Calu3 (cell line): ENCODE results near the gene ABCC10. TPM values are rescaled to one million over a fixed set of nuclear protein-coding genes. Genes with fewer than 3 reads are reported as not detected.
"Not testable (repeated sequence)": the region's sequence is repeated elsewhere in the genome, so short reads cannot be mapped to it uniquely, and the experiment has no call there.

Source experiments
- BruUV-seq: library from RNA; stranded (reverse); fragments of 400-500 nt; replicated peaks from 2 replicates; lab custom pipeline; 2021; lab: Mats Ljungman, UMichigan
- CTCF ChIA-PET: fragments of 300-600 bp; sonication (Branson Sonifier 250); formaldehyde crosslinking; loops from one replicate; lab custom pipeline; 2022; ENCODE audit warnings: antibody characterized with exemption; lab: Charles Lee
- DNase-seq: peaks from one replicate; pipeline ENCODE4 v3.0.0; 2022
- H3K27ac Mint-ChIP-seq: one replicate; pipeline ENCODE4 v1.8.0; 2022; ENCODE audit warnings: mixed read lengths; ENCODE audit not compliant: unreplicated experiment
- H3K27me3 Mint-ChIP-seq: one replicate; pipeline ENCODE4 v1.8.0; 2022; ENCODE audit warnings: mixed read lengths; ENCODE audit not compliant: unreplicated experiment
- H3K36me3 Mint-ChIP-seq: one replicate; pipeline ENCODE4 v1.8.0; 2022; ENCODE audit warnings: mild to moderate bottlenecking, moderate library complexity, mixed read lengths; ENCODE audit not compliant: insufficient read depth, unreplicated experiment
- H3K4me1 Mint-ChIP-seq: one replicate; pipeline ENCODE4 v1.8.0; 2022; ENCODE audit warnings: mild to moderate bottlenecking, low read depth, mixed read lengths; ENCODE audit not compliant: unreplicated experiment
- H3K4me3 Mint-ChIP-seq: one replicate; pipeline ENCODE4 v1.8.0; 2022; ENCODE audit warnings: mild to moderate bottlenecking, low read depth, moderate library complexity, mixed read lengths; ENCODE audit not compliant: unreplicated experiment
- H3K9me3 Mint-ChIP-seq: one replicate; pipeline ENCODE4 v1.8.0; 2022; ENCODE audit warnings: low read depth, mixed read lengths; ENCODE audit not compliant: unreplicated experiment
- CTCF ChIP-seq: fragments of 200-600 bp; IDR thresholded peaks from one replicate; pipeline ENCODE4 v1.8.0; 2022; ENCODE audit warnings: antibody characterized with exemption; ENCODE audit not compliant: unreplicated experiment
- intact Hi-C: fragments of 100-400 bp; cut with micrococcal nuclease; formaldehyde crosslinking; loops from one replicate; pipeline ENCODE4 v1.10.0; 2022; ENCODE audit not compliant: unreplicated experiment
- total RNA-seq: library from RNA; stranded (reverse); gene quantifications from 2 replicates; pipeline ENCODE4 v1.2.3, GENCODE V29; 2022

The ABCC10 gene
- total RNA-seq, 1 experiment from 2014 or later: 53.0 TPM

GRCh38 chr6:43460032-43460431 is 32.7 kb downstream of the ABCC10 start:
- no peaks in the 10 kb centered on the region for H3K9me3 Mint-ChIP-seq
- BruUV-seq: no TSS peak
- no peak for TF ChIP-seq CTCF

GRCh38 chr6:43461936-43462335 is 34.6 kb downstream of the ABCC10 start:
- CTCF ChIA-PET: interaction anchor here (0.6 kb wide), 1 partner anchor 137 kb away, joined by 3 read pairs; no protein-coding TSS in a partner anchor
- intact Hi-C loops: no loop called here
- no peak for DNase-seq
- no peak overlapping the region for H3K27ac Mint-ChIP-seq
- peaks cover 59% of the 10 kb centered on the region for H3K27me3 Mint-ChIP-seq
- H3K9me3 Mint-ChIP-seq: no peaks in the 10 kb centered on the region
- no peak overlapping the region for H3K4me3 Mint-ChIP-seq
- BruUV-seq: no TSS peak
- peaks cover 2% of the 10 kb centered on the region for H3K36me3 Mint-ChIP-seq
- peaks cover 2% of the 10 kb centered on the region for H3K4me1 Mint-ChIP-seq
- no peak for TF ChIP-seq CTCF

More at GRCh38 chr6:43460032-43460431, 32.7 kb downstream of the ABCC10 start:
- DNase-seq: no peak
- no peak overlapping the region for H3K27ac Mint-ChIP-seq
- H3K36me3 Mint-ChIP-seq: peaks cover 21% of the 10 kb centered on the region
- CTCF ChIA-PET: interaction anchor here (0.5 to 0.9 kb wide), 4 partner anchors 11 to 612 kb away, joined by 3 to 8 read pairs (median 4); no protein-coding TSS in a partner anchor
- intact Hi-C loops: no loop called here
- H3K4me1 Mint-ChIP-seq: peaks cover 17% of the 10 kb centered on the region
- H3K27me3 Mint-ChIP-seq: peaks cover 70% of the 10 kb centered on the region
- no peak overlapping the region for H3K4me3 Mint-ChIP-seq

GRCh38 chr6:43464337-43464736 is 37.0 kb downstream of the ABCC10 start:
- no peaks in the 10 kb centered on the region for H3K36me3 Mint-ChIP-seq
- no peak for TF ChIP-seq CTCF
- no peak for DNase-seq
- CTCF ChIA-PET: interaction anchor here (0.7 to 1.5 kb wide), 3 partner anchors 13 to 568 kb away, joined by 3 to 5 read pairs (median 3); no protein-coding TSS in a partner anchor
- peaks cover 78% of the 10 kb centered on the region for H3K27me3 Mint-ChIP-seq
- H3K9me3 Mint-ChIP-seq: no peaks in the 10 kb centered on the region
- no peaks in the 10 kb centered on the region for H3K4me1 Mint-ChIP-seq
- H3K27ac Mint-ChIP-seq: no peak overlapping the region
- no peak overlapping the region for H3K4me3 Mint-ChIP-seq
- intact Hi-C loops: no loop called here
- no TSS peak for BruUV-seq

GRCh38 chr6:43465948-43466347 is 38.6 kb downstream of the ABCC10 start:
- Mint-ChIP-seq H3K36me3 (no peaks in the 10 kb centered on the region), H3K9me3 (no peaks in the 10 kb centered on the region), H3K4me1 (no peaks in the 10 kb centered on the region), H3K4me3 (no peak overlapping the region), H3K27me3 (peaks cover 65% of the 10 kb centered on the region), H3K27ac (no peak overlapping the region)
- BruUV-seq: no TSS peak
- no peak for DNase-seq
- CTCF ChIA-PET: no interaction called here
- intact Hi-C loops: no loop called here
- no peak for TF ChIP-seq CTCF

- H3K4me3 Mint-ChIP-seq, intact Hi-C loops, H3K27ac Mint-ChIP-seq, H3K4me1 Mint-ChIP-seq, DNase-seq, H3K9me3 Mint-ChIP-seq, BruUV-seq, H3K36me3 Mint-ChIP-seq: not testable (repeated sequence)
- peaks cover 55% of the 10 kb centered on the region for H3K27me3 Mint-ChIP-seq
- CTCF ChIA-PET: interaction anchor here (0.6 kb wide), 1 partner anchor 131 kb away, joined by 3 read pairs; no protein-coding TSS in a partner anchor
Observed at GRCh38 chr6:43467265-43467664, 39.9 kb downstream of the ABCC10 start.
